Neuronal stem cell (in vitro differentiated cells): Measurements from ENCODE around the gene GGT6.

Source experiments
- DNase-seq: peaks from one replicate; pipeline ENCODE4 v3.0.0-alpha.2; 2013; ENCODE audit warnings: low spot score
- H2AFZ ChIP-seq: one replicate; pipeline ENCODE4 v1.6.1; 2013; ENCODE audit warnings: mild to moderate bottlenecking, low read length, inconsistent platforms
- H2AK5ac ChIP-seq: 2 replicates; pipeline ENCODE4 v1.6.1; 2013; ENCODE audit warnings: low read depth, mild to moderate bottlenecking, inconsistent platforms, low read length, moderate library complexity, mixed read lengths
- H2BK120ac ChIP-seq: 2 replicates; pipeline ENCODE4 v1.6.1; 2013; ENCODE audit warnings: low read depth, mild to moderate bottlenecking, inconsistent platforms, low read length, moderate library complexity, mixed read lengths
- H2BK12ac ChIP-seq: one replicate; pipeline ENCODE4 v1.6.1; 2013; ENCODE audit warnings: low read length, inconsistent platforms
- H2BK15ac ChIP-seq: 2 replicates; pipeline ENCODE4 v1.6.1; 2013; ENCODE audit warnings: mild to moderate bottlenecking, low read length, inconsistent platforms, mixed read lengths
- H2BK5ac ChIP-seq: one replicate; pipeline ENCODE4 v1.6.1; 2013; ENCODE audit warnings: inconsistent platforms, mild to moderate bottlenecking, low read length, moderate library complexity
- H3K14ac ChIP-seq: one replicate; pipeline ENCODE4 v1.6.1; 2013; ENCODE audit warnings: low read length, inconsistent platforms
- H3K18ac ChIP-seq: 2 replicates; pipeline ENCODE4 v1.6.1; 2013; ENCODE audit warnings: low read length, inconsistent platforms
- H3K23ac ChIP-seq: 2 replicates; pipeline ENCODE4 v1.6.1; 2013; ENCODE audit warnings: low read depth, mild to moderate bottlenecking, mixed read lengths, low read length, inconsistent platforms; ENCODE audit not compliant: poor library complexity
- H3K27ac ChIP-seq: replicated peaks from 3 replicates; pipeline ENCODE4 v1.5.1; 2013; ENCODE audit warnings: low read length, inconsistent platforms
- H3K27me3 ChIP-seq, 3 experiments: 2 replicates each; pipeline ENCODE4 v1.6.1; 2013; ENCODE audit warnings: low read length in 3 of 3, mild to moderate bottlenecking in 2 of 3, inconsistent platforms in 1 of 3, low read depth in 1 of 3, mixed read lengths in 1 of 3, moderate library complexity in 1 of 3; ENCODE audit not compliant: control insufficient read depth in 3 of 3, insufficient read depth in 3 of 3
- H3K36me3 ChIP-seq, 2 donors: replicated peaks in 1 of 2; 2 replicates each; pipeline ENCODE4 v1.6.1; 2013; ENCODE audit warnings: low read length in 2 of 2; ENCODE audit not compliant: control insufficient read depth in 2 of 2, insufficient read depth in 2 of 2
- H3K4ac ChIP-seq: 2 replicates; pipeline ENCODE4 v1.6.1; 2013; ENCODE audit warnings: inconsistent platforms, mild to moderate bottlenecking, low read length, moderate library complexity
- H3K4me1 ChIP-seq, 2 donors: 1 replicate in 1 of 2; 2 replicates in 1 of 2; pipeline ENCODE4 v1.6.1; 2013; ENCODE audit warnings: low read length in 2 of 2, low read depth in 1 of 2; ENCODE audit not compliant: control insufficient read depth in 2 of 2, insufficient read depth in 1 of 2
- H3K4me2 ChIP-seq: one replicate; pipeline ENCODE4 v1.6.1; 2013; ENCODE audit warnings: mild to moderate bottlenecking, low read length, inconsistent platforms; ENCODE audit not compliant: insufficient read depth, poor library complexity, severe bottlenecking
- H3K4me3 ChIP-seq, 2 donors: 2 replicates each; pipeline ENCODE4 v1.5.1; 2013; ENCODE audit warnings: low read length in 2 of 2, mild to moderate bottlenecking in 2 of 2, inconsistent platforms in 1 of 2, moderate library complexity in 1 of 2
- H3K79me1 ChIP-seq: one replicate; pipeline ENCODE4 v1.6.1; 2013; ENCODE audit warnings: low read depth, mild to moderate bottlenecking, inconsistent platforms, low read length, moderate library complexity
- H3K9ac ChIP-seq: one replicate; pipeline ENCODE4 v1.6.1; 2013; ENCODE audit warnings: mild to moderate bottlenecking, low read depth, low read length, inconsistent platforms; ENCODE audit not compliant: poor library complexity
- H3K9me3 ChIP-seq, 2 donors: replicated peaks in 1 of 2; 2 replicates each; pipeline versions ENCODE3 to v1.6.1; 2013; ENCODE audit warnings: low read length in 2 of 2, mild to moderate bottlenecking in 2 of 2, inconsistent platforms in 1 of 2, low read depth in 1 of 2, mixed read lengths in 1 of 2, moderate library complexity in 1 of 2; ENCODE audit not compliant: control insufficient read depth in 2 of 2, insufficient read depth in 1 of 2
- H4K8ac ChIP-seq: one replicate; pipeline ENCODE4 v1.6.1; 2013; ENCODE audit warnings: low read depth, mild to moderate bottlenecking, inconsistent platforms, low read length, moderate library complexity
- H4K91ac ChIP-seq: one replicate; pipeline ENCODE4 v1.6.1; 2013; ENCODE audit warnings: low read length, low read depth, mild to moderate bottlenecking, inconsistent platforms; ENCODE audit not compliant: poor library complexity
- WGBS, 2 donors: extraction: QIAGEN DNeasy Blood & Tissue Kit; methylation state at CpG; one replicate each; pipeline ENCODE4 v1.1.7; 2013; ENCODE audit warnings: missing lambda C conversion rate in 2 of 2, mixed read lengths in 1 of 2; ENCODE audit not compliant: insufficient read length in 2 of 2, insufficient replicate concordance in 1 of 2; ENCODE audit errors: extremely low coverage in 2 of 2; 5-methylcytosine and 5-hydroxymethylcytosine counted together

The GGT6 gene

GRCh38 chr17:4525691-4526397 is 34.5 kb downstream of the GGT6 start:
- no peak overlapping the region for H2BK5ac ChIP-seq
- no peak overlapping the region for H3K4me2 ChIP-seq
- H3K79me1 ChIP-seq: no peaks in the 10 kb centered on the region
- H2BK12ac ChIP-seq: no peak overlapping the region
- peaks cover 7 to 19% of the 10 kb centered on the region in 2 donors for H3K4me1 ChIP-seq
- DNase-seq: no peak
- no peak overlapping the region for H3K4me3 ChIP-seq
- H2AFZ ChIP-seq: no peak overlapping the region
- H3K23ac ChIP-seq: no peak overlapping the region
- no peak overlapping the region for H3K4ac ChIP-seq
- no peak overlapping the region for H2AK5ac ChIP-seq
- H4K8ac ChIP-seq: no peak overlapping the region
- H3K14ac ChIP-seq: no peak overlapping the region
- no peak overlapping the region for H2BK120ac ChIP-seq
- H3K9ac ChIP-seq: no peak overlapping the region
- no peaks in the 10 kb centered on the region for H3K9me3 ChIP-seq
- no CpG with 5 or more reads among the region's 11 CpGs for WGBS, 2 donors
- H3K18ac ChIP-seq: no peak overlapping the region
- no peak overlapping the region for H4K91ac ChIP-seq
- no peak overlapping the region for H3K27ac ChIP-seq
- H2BK15ac ChIP-seq: no peak overlapping the region
- no peaks in the 10 kb centered on the region for H3K36me3 ChIP-seq
- H3K27me3 ChIP-seq: peaks cover 0 to 12% (median 0%) of the 10 kb centered on the region in 3 experiments

- H3K79me1 ChIP-seq: no peaks in the 10 kb centered on the region
- no peak overlapping the region for H2BK12ac ChIP-seq
- H3K18ac ChIP-seq: no peak overlapping the region
- H4K8ac ChIP-seq: no peak overlapping the region
- H2BK5ac ChIP-seq: no peak overlapping the region
- no peak overlapping the region for H2BK15ac ChIP-seq
- no peak overlapping the region for H3K23ac ChIP-seq
- H3K27ac ChIP-seq: no peak overlapping the region
- no peak overlapping the region for H3K9ac ChIP-seq
- no peak overlapping the region for H3K14ac ChIP-seq
- no peak overlapping the region for H2AK5ac ChIP-seq
- H2AFZ ChIP-seq: no peak overlapping the region
- no peaks in the 10 kb centered on the region for H3K36me3 ChIP-seq
- no peak overlapping the region for H2BK120ac ChIP-seq
- DNase-seq: no peak
- no peak overlapping the region for H4K91ac ChIP-seq
- WGBS, 2 donors: no CpG with 5 or more reads among the region's 8 CpGs
- H3K9me3 ChIP-seq: no peaks in the 10 kb centered on the region
- no peak overlapping the region for H3K4me2 ChIP-seq
- H3K4me1 ChIP-seq: peaks cover 14 to 33% of the 10 kb centered on the region in 2 donors
- peaks cover 0 to 12% (median 0%) of the 10 kb centered on the region in 3 experiments for H3K27me3 ChIP-seq
- H3K4me3 ChIP-seq: no peak overlapping the region
- H3K4ac ChIP-seq: no peak overlapping the region
Observed at GRCh38 chr17:4523946-4524345, 36.4 kb downstream of the GGT6 start.

- Histone ChIP-seq H3K79me1 (no peaks in the 10 kb centered on the region), H3K23ac (no peak overlapping the region), H3K18ac (peak overlapping the region; percentile 83), H2BK15ac (peak overlapping the region; percentile 40), H3K9me3 (no peaks in the 10 kb centered on the region), H3K27ac (no peak overlapping the region), H3K14ac (peak overlapping the region; percentile 60), H4K91ac (peak overlapping the region; percentile 96), H3K36me3 (no peaks in the 10 kb centered on the region), H2BK12ac (peak overlapping the region; percentile 63), H3K4me1 (peaks cover 14 to 33% of the 10 kb centered on the region in 2 donors), H3K4ac (no peak overlapping the region), H2AK5ac (peak overlapping the region; percentile 48), H3K4me2 (no peak overlapping the region), H4K8ac (no peak overlapping the region), H3K9ac (peak overlapping the region; percentile 44), H2BK120ac (peak overlapping the region; percentile 90), H3K27me3 (peaks cover 0 to 11% (median 0%) of the 10 kb centered on the region in 3 experiments), H2BK5ac (peak overlapping the region; percentile 55), H2AFZ (peak overlapping the region; percentile 45), H3K4me3 (no peak overlapping the region)
- no peak for DNase-seq
- WGBS, 2 donors: no CpG with 5 or more reads among the region's 6 CpGs
Observed at GRCh38 chr17:4522661-4523060, 37.7 kb downstream of the GGT6 start.

- no peak for DNase-seq
- H3K4me1 ChIP-seq: peaks cover 14 to 33% of the 10 kb centered on the region in 2 donors
- no CpG with 5 or more reads among the region's 8 CpGs for WGBS, 2 donors
- no peak overlapping the region for H3K4ac ChIP-seq
- no peak overlapping the region for H2BK5ac ChIP-seq
- no peaks in the 10 kb centered on the region for H3K36me3 ChIP-seq
- no peak overlapping the region for H3K14ac ChIP-seq
- no peak overlapping the region for H2BK120ac ChIP-seq
- H2AFZ ChIP-seq: no peak overlapping the region
- no peak overlapping the region for H2BK15ac ChIP-seq
- H3K79me1 ChIP-seq: no peaks in the 10 kb centered on the region
- no peak overlapping the region for H2AK5ac ChIP-seq
- no peak overlapping the region for H3K9ac ChIP-seq
- no peak overlapping the region for H4K91ac ChIP-seq
- no peak overlapping the region for H3K4me2 ChIP-seq
- H3K4me3 ChIP-seq: no peak overlapping the region
- no peak overlapping the region for H4K8ac ChIP-seq
- no peaks in the 10 kb centered on the region for H3K9me3 ChIP-seq
- H3K23ac ChIP-seq: no peak overlapping the region
- H3K18ac ChIP-seq: no peak overlapping the region
- H3K27me3 ChIP-seq: no peaks in the 10 kb centered on the region
- no peak overlapping the region for H2BK12ac ChIP-seq
- no peak overlapping the region for H3K27ac ChIP-seq
Observed at GRCh38 chr17:4520894-4521600, 39.3 kb downstream of the GGT6 start.
